HepG2 (cell line): ENCODE data around the gene ALG9. TPM values are rescaled to one million over a fixed set of nuclear protein-coding genes. Genes with fewer than 3 reads are reported as not detected.
A peak's percentile ranks its signal among the peaks of the same experiment; 100 is the strongest.

Source experiments
- HDAC1 ChIP-seq: sonication (generic); formaldehyde crosslinking; IDR thresholded peaks from 2 replicates; pipeline ENCODE4 v1.5.1; 2020; ENCODE audit warnings: mild to moderate bottlenecking, missing genetic modification reagents
- HNRNPUL1 ChIP-seq: fragments of 200-400 bp; formaldehyde crosslinking; IDR thresholded peaks from 2 replicates; pipeline ENCODE4 v1.6.1; 2017; ENCODE audit warnings: low read depth, mild to moderate bottlenecking, low read length, moderate library complexity
- NFE2L1 ChIP-seq: sonication (generic); formaldehyde crosslinking; IDR thresholded peaks from 2 replicates; pipeline ENCODE4 v1.4.0; 2020; ENCODE audit warnings: missing genetic modification reagents, mild to moderate bottlenecking, borderline replicate concordance
- PAWR ChIP-seq: sonication (generic); formaldehyde crosslinking; IDR thresholded peaks from 2 replicates; pipeline ENCODE4 v1.4.0; 2020; ENCODE audit warnings: missing genetic modification reagents, mild to moderate bottlenecking, borderline replicate concordance
- RFX1 ChIP-seq: fragments of 450-650 bp; IDR thresholded peaks from 2 replicates; pipeline ENCODE4 v1.6.1; 2017
- SATB2 ChIP-seq: sonication (generic); formaldehyde crosslinking; IDR thresholded peaks from 2 replicates; pipeline ENCODE4 v1.5.0; 2020; ENCODE audit warnings: missing genetic modification reagents
- SIX4 ChIP-seq: sonication (generic); formaldehyde crosslinking; IDR thresholded peaks from 2 replicates; pipeline ENCODE4 v1.4.0; 2020; ENCODE audit warnings: missing genetic modification reagents
- SNAPC5 ChIP-seq: sonication (generic); formaldehyde crosslinking; IDR thresholded peaks from 2 replicates; pipeline ENCODE4 v1.8.1; 2023; ENCODE audit warnings: mild to moderate bottlenecking, missing genetic modification reagents, borderline replicate concordance
- SP140L ChIP-seq: sonication (generic); formaldehyde crosslinking; IDR thresholded peaks from 2 replicates; pipeline ENCODE4 v1.4.0; 2020; ENCODE audit warnings: missing genetic modification reagents, borderline replicate concordance
- ZFP36L2 ChIP-seq: sonication (generic); formaldehyde crosslinking; IDR thresholded peaks from 2 replicates; pipeline ENCODE4 v1.4.0; 2020; ENCODE audit warnings: missing genetic modification reagents
- ZNF562 ChIP-seq: sonication (generic); formaldehyde crosslinking; IDR thresholded peaks from 2 replicates; pipeline ENCODE4 v1.8.0; 2022; ENCODE audit warnings: missing genetic modification reagents, borderline replicate concordance
- ZNF652 ChIP-seq: IDR thresholded peaks from 2 replicates; pipeline ENCODE4 v1.6.1; 2016; ENCODE audit warnings: low read depth, borderline replicate concordance
- ZNF704 ChIP-seq: sonication (generic); formaldehyde crosslinking; IDR thresholded peaks from 2 replicates; pipeline ENCODE4 v1.8.1; 2023; ENCODE audit warnings: mild to moderate bottlenecking, inconsistent platforms, moderate library complexity, missing genetic modification reagents, borderline replicate concordance
- ZNF75D ChIP-seq: sonication (generic); formaldehyde crosslinking; IDR thresholded peaks from 2 replicates; pipeline ENCODE4 v1.8.1; 2023; ENCODE audit warnings: missing genetic modification reagents, mild to moderate bottlenecking, borderline replicate concordance
- polyA plus RNA-seq, 8 experiments: library from polyadenylated mRNA; depleted of rRNA in 3 of 8; stranded (reverse) in 7 of 8; unstranded in 1 of 8; fragments of >200 nt; fragmentation: Illumina TruSeq in 4 of 8; extraction: Trizol in 4 of 8; gene quantifications; 2 replicates each; pipeline versions ENCODE4 v1.2.1 to v1.2.3, GENCODE V29; 2011 to 2016; ENCODE audit warnings: low read depth in 4 of 8, missing spikeins in 1 of 8, mixed read lengths in 1 of 8; ENCODE audit not compliant: insufficient read depth in 1 of 8
- total RNA-seq, 5 experiments: library from RNA; depleted of rRNA; stranded (reverse); fragments of >200 nt; fragmentation: Illumina TruSeq; extraction: Trizol; gene quantifications; 2 replicates each; pipeline ENCODE4 v1.2.3, GENCODE V29; 2016; ENCODE audit warnings: low read depth in 1 of 5
- TF ChIP-seq, protein P1 (sequence below): fragments of 450-650 bp; IDR thresholded peaks from 2 replicates; pipeline ENCODE4 v1.6.1; 2017
- TF ChIP-seq, protein P2 (sequence below): sonication (generic); formaldehyde crosslinking; IDR thresholded peaks from 2 replicates; pipeline ENCODE4 v1.5.0; 2020; ENCODE audit warnings: mild to moderate bottlenecking, missing genetic modification reagents, borderline replicate concordance
- TF ChIP-seq, protein P3 (sequence below): sonication (generic); formaldehyde crosslinking; IDR thresholded peaks from 2 replicates; pipeline ENCODE4 v1.5.0; 2020; ENCODE audit warnings: missing genetic modification reagents, mild to moderate bottlenecking, borderline replicate concordance

The ALG9 gene
- total and polyA plus RNA-seq, 2 of the 13 experiments (the other 11 are each of a cell fraction or from before 2014, with no cell fraction given) = 39.4 to 40.6 TPM

DNA sequence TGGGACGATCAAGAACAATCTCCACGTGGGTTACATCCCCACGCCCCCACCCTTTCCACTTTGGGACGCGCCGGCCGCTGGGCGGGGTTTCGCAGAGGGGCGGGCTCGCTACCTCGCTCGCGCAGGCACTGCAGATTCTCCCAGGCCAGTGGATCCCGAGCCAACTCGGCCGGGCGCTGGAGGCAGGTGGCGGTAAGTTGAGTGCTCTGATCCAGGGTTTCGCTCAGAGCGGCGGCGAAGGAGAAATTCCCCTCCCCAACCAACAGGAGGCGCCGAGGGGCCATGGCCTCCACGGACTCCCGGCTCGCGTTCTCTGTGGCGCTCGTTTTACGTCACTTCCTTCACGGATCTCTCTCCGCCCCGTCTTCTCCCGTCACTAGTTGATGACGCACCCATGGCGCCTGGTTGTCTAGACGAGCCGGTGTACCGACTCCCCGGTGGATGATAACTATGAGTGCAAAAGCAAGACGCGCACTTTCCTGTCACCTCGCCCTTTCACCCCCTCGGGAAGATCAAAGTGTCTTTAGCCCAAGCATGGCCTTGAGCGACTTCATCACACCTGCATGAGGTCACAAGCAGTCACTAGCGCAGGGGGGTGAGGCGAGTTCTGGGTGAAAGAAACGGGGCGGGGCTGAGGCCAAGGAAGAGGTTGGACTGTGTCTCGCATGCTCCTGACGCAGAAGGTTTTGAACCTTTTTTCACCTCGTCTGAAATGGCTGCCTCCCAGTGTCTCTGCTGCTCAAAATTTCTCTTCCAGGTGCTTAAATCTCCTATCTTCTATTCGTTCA is 7.7 kb upstream of the ALG9 start, which contains the start of the genes CFAP68 and FDXACB1 (continued):
- no peak for TF ChIP-seq ZNF704 (CRISPR knock-in tag)
- TF ChIP-seq, protein P1, sequence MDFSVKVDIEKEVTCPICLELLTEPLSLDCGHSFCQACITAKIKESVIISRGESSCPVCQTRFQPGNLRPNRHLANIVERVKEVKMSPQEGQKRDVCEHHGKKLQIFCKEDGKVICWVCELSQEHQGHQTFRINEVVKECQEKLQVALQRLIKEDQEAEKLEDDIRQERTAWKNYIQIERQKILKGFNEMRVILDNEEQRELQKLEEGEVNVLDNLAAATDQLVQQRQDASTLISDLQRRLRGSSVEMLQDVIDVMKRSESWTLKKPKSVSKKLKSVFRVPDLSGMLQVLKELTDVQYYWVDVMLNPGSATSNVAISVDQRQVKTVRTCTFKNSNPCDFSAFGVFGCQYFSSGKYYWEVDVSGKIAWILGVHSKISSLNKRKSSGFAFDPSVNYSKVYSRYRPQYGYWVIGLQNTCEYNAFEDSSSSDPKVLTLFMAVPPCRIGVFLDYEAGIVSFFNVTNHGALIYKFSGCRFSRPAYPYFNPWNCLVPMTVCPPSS = no peak
- no peak for TF ChIP-seq SNAPC5 (CRISPR knock-in tag)
- no peak for TF ChIP-seq RFX1
- no peak for TF ChIP-seq ZNF75D (CRISPR knock-in tag)
- no peak for TF ChIP-seq PAWR (CRISPR knock-in tag)
- TF ChIP-seq SIX4 (CRISPR knock-in tag) = no peak
- TF ChIP-seq ZNF562 (CRISPR knock-in tag) = no peak
- TF ChIP-seq ZFP36L2 (CRISPR knock-in tag) = no peak; the same call in 1 of the 2 replicates
- TF ChIP-seq, protein P2, sequence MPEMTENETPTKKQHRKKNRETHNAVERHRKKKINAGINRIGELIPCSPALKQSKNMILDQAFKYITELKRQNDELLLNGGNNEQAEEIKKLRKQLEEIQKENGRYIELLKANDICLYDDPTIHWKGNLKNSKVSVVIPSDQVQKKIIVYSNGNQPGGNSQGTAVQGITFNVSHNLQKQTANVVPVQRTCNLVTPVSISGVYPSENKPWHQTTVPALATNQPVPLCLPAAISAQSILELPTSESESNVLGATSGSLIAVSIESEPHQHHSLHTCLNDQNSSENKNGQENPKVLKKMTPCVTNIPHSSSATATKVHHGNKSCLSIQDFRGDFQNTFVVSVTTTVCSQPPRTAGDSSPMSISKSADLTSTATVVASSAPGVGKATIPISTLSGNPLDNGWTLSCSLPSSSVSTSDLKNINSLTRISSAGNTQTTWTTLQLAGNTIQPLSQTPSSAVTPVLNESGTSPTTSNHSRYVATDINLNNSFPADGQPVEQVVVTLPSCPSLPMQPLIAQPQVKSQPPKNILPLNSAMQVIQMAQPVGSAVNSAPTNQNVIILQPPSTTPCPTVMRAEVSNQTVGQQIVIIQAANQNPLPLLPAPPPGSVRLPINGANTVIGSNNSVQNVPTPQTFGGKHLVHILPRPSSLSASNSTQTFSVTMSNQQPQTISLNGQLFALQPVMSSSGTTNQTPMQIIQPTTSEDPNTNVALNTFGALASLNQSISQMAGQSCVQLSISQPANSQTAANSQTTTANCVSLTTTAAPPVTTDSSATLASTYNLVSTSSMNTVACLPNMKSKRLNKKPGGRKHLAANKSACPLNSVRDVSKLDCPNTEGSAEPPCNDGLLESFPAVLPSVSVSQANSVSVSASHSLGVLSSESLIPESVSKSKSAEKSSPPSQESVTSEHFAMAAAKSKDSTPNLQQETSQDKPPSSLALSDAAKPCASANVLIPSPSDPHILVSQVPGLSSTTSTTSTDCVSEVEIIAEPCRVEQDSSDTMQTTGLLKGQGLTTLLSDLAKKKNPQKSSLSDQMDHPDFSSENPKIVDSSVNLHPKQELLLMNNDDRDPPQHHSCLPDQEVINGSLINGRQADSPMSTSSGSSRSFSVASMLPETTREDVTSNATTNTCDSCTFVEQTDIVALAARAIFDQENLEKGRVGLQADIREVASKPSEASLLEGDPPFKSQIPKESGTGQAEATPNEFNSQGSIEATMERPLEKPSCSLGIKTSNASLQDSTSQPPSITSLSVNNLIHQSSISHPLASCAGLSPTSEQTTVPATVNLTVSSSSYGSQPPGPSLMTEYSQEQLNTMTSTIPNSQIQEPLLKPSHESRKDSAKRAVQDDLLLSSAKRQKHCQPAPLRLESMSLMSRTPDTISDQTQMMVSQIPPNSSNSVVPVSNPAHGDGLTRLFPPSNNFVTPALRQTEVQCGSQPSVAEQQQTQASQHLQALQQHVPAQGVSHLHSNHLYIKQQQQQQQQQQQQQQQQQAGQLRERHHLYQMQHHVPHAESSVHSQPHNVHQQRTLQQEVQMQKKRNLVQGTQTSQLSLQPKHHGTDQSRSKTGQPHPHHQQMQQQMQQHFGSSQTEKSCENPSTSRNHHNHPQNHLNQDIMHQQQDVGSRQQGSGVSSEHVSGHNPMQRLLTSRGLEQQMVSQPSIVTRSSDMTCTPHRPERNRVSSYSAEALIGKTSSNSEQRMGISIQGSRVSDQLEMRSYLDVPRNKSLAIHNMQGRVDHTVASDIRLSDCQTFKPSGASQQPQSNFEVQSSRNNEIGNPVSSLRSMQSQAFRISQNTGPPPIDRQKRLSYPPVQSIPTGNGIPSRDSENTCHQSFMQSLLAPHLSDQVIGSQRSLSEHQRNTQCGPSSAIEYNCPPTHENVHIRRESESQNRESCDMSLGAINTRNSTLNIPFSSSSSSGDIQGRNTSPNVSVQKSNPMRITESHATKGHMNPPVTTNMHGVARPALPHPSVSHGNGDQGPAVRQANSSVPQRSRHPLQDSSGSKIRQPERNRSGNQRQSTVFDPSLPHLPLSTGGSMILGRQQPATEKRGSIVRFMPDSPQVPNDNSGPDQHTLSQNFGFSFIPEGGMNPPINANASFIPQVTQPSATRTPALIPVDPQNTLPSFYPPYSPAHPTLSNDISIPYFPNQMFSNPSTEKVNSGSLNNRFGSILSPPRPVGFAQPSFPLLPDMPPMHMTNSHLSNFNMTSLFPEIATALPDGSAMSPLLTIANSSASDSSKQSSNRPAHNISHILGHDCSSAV (CRISPR knock-in tag) = no peak
- peak; percentile 96 for TF ChIP-seq HDAC1
- TF ChIP-seq SP140L (CRISPR knock-in tag) = no peak
- TF ChIP-seq ZNF652 = peak; percentile 21; the same call in 1 of the 2 replicates
- no peak for TF ChIP-seq SATB2
- TF ChIP-seq, protein P3, sequence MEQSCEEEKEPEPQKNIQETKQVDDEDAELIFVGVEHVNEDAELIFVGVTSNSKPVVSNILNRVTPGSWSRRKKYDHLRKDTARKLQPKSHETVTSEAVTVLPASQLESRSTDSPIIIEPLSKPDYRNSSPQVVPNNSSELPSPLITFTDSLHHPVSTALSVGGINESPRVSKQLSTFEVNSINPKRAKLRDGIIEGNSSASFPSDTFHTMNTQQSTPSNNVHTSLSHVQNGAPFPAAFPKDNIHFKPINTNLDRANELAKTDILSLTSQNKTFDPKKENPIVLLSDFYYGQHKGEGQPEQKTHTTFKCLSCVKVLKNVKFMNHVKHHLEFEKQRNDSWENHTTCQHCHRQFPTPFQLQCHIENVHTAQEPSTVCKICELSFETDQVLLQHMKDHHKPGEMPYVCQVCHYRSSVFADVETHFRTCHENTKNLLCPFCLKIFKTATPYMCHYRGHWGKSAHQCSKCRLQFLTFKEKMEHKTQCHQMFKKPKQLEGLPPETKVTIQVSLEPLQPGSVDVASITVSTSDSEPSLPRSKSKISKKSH (CRISPR knock-in tag) = no peak
- no peak for TF ChIP-seq HNRNPUL1
- TF ChIP-seq NFE2L1 (CRISPR knock-in tag) = no peak
